ENCODE measurements around the gene TFIP11.

DNA sequence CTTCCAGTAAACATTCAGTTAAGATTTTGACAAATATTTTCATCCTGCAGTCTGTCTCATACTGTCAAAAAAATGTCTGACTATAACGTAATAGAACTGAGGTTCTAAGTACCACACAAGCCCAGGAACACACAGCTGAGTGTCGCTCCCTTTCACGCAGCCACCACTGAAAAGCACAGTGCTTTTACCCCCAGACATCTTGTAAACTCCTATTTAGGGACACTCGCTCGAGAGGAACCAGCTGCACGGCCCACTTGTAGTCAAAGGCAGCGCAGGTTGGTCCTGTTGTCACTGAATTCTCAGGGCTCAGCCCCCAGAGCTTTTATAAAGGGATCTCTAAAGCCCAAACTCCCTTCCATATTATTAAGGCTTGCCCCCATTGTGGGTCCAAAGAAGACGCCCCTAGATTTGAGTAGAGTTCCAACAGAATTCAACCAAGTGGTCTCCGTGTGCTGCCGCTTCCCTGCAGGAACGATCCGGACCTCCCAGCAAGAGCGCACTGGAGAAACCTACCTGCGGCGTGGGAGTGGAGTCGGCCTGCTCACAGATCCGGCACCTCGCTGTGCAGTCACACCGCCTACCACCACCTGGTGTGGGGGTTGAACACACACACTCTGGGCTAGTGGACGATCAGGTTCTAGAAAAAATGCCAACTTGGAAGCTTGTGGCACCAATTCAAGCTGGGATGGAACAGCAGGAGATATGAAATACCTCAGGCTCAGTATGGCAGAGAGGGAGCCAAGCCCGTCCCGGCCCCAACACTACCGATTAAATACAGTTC is 59.8 kb downstream of the TFIP11 start:
- TF ChIP-seq, protein P1, sequence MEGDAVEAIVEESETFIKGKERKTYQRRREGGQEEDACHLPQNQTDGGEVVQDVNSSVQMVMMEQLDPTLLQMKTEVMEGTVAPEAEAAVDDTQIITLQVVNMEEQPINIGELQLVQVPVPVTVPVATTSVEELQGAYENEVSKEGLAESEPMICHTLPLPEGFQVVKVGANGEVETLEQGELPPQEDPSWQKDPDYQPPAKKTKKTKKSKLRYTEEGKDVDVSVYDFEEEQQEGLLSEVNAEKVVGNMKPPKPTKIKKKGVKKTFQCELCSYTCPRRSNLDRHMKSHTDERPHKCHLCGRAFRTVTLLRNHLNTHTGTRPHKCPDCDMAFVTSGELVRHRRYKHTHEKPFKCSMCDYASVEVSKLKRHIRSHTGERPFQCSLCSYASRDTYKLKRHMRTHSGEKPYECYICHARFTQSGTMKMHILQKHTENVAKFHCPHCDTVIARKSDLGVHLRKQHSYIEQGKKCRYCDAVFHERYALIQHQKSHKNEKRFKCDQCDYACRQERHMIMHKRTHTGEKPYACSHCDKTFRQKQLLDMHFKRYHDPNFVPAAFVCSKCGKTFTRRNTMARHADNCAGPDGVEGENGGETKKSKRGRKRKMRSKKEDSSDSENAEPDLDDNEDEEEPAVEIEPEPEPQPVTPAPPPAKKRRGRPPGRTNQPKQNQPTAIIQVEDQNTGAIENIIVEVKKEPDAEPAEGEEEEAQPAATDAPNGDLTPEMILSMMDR (conservative IDR thresholded peaks at IDR 0.05; ENCODE audit: low read length): no peak
- no peak for TF ChIP-seq EZH2phosphoT487 (IDR thresholded peaks at IDR 0.05; ENCODE audit: borderline replicate concordance)

Data from Loucy (cell line).